HEK293T (cell line): Measurements from ENCODE around the gene SEMA4D.

ENCODE experiments used
- CTCF ChIA-PET: fragments of 350-600 bp; formaldehyde crosslinking; extraction: SDS; loops from one replicate; lab custom pipeline; 2021; ENCODE audit warnings: antibody characterized with exemption, inconsistent platforms; lab: Yijun Ruan, JAX
- POLR2A ChIA-PET: fragments of 350-600 bp; formaldehyde crosslinking; extraction: SDS; loops from one replicate; lab custom pipeline; 2020; ENCODE audit warnings: antibody characterized with exemption, inconsistent platforms; lab: Yijun Ruan, JAX
- DNase-seq: peaks from one replicate; pipeline ENCODE4 v3.0.0; 2012; ENCODE audit warnings: mixed read lengths; ENCODE audit errors: extremely low spot score
- ARNT ChIP-seq: fragments of 450-650 bp; IDR thresholded peaks from 2 replicates; pipeline ENCODE4 v1.6.1; 2017; ENCODE audit warnings: mild to moderate bottlenecking
- BHLHE40 ChIP-seq: fragments of 450-650 bp; IDR thresholded peaks from 2 replicates; pipeline ENCODE4 v1.6.1; 2016; ENCODE audit warnings: mild to moderate bottlenecking, moderate library complexity, borderline replicate concordance
- CTBP1 ChIP-seq: fragments of 450-650 bp; IDR thresholded peaks from 2 replicates; pipeline ENCODE4 v1.6.1; 2016; ENCODE audit warnings: borderline replicate concordance
- ELF4 ChIP-seq: fragments of 450-650 bp; IDR thresholded peaks from 2 replicates; pipeline ENCODE4 v1.6.1; 2017; ENCODE audit warnings: antibody characterized with exemption
- FOXA1 ChIP-seq: fragments of 450-650 bp; IDR thresholded peaks from 2 replicates; pipeline ENCODE4 v1.6.1; 2016; ENCODE audit warnings: mild to moderate bottlenecking
- FOXK2 ChIP-seq: fragments of 450-650 bp; IDR thresholded peaks from 2 replicates; pipeline ENCODE4 v1.6.1; 2016; ENCODE audit warnings: mild to moderate bottlenecking
- FOXM1 ChIP-seq: fragments of 450-650 bp; IDR thresholded peaks from 2 replicates; pipeline ENCODE4 v1.6.1; 2017; ENCODE audit warnings: mild to moderate bottlenecking, borderline replicate concordance
- HDGF ChIP-seq: fragments of 450-650 bp; IDR thresholded peaks from 2 replicates; pipeline ENCODE4 v1.6.1; 2017; ENCODE audit warnings: antibody characterized with exemption, borderline replicate concordance
- L3MBTL2 ChIP-seq: fragments of 450-650 bp; conservative IDR thresholded peaks from 2 replicates; pipeline ENCODE4 v1.6.1; 2016; ENCODE audit warnings: mild to moderate bottlenecking
- LEF1 ChIP-seq: fragments of 450-650 bp; IDR thresholded peaks from 2 replicates; pipeline ENCODE4 v1.6.1; 2017; ENCODE audit warnings: mild to moderate bottlenecking, borderline replicate concordance
- NFRKB ChIP-seq: fragments of 450-650 bp; IDR thresholded peaks from 2 replicates; pipeline ENCODE4 v1.6.1; 2016; ENCODE audit warnings: mild to moderate bottlenecking, moderate library complexity
- SP1 ChIP-seq: fragments of 450-650 bp; IDR thresholded peaks from 2 replicates; pipeline ENCODE4 v1.6.1; 2017
- SUZ12 ChIP-seq: fragments of 450-650 bp; IDR thresholded peaks from 2 replicates; pipeline ENCODE4 v1.6.1; 2016; ENCODE audit warnings: mild to moderate bottlenecking
- TARDBP ChIP-seq: fragments of 450-650 bp; IDR thresholded peaks from 2 replicates; pipeline ENCODE4 v1.6.1; 2016
- ZNF384 ChIP-seq: fragments of 450-650 bp; IDR thresholded peaks from 2 replicates; pipeline ENCODE4 v1.6.1; 2016
- TF ChIP-seq, protein P1 (sequence below): fragments of 450-650 bp; IDR thresholded peaks from 2 replicates; pipeline ENCODE4 v1.6.1; 2016

The SEMA4D gene

GRCh38 chr9:89358376-89358916, 139.5 kb downstream of the SEMA4D start:
- no peak for DNase-seq
- POLR2A ChIA-PET, result no interaction called here
- CTCF ChIA-PET, result no interaction called here
- TF ChIP-seq SP1, result no peak
- TF ChIP-seq NFRKB, result no peak
- TF ChIP-seq ARNT, result no peak
- TF ChIP-seq BHLHE40, result no peak
- TF ChIP-seq, protein P1, sequence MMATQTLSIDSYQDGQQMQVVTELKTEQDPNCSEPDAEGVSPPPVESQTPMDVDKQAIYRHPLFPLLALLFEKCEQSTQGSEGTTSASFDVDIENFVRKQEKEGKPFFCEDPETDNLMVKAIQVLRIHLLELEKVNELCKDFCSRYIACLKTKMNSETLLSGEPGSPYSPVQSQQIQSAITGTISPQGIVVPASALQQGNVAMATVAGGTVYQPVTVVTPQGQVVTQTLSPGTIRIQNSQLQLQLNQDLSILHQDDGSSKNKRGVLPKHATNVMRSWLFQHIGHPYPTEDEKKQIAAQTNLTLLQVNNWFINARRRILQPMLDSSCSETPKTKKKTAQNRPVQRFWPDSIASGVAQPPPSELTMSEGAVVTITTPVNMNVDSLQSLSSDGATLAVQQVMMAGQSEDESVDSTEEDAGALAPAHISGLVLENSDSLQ, result no peak
- TF ChIP-seq FOXM1, result no peak
- TF ChIP-seq LEF1, result no peak
- no peak for TF ChIP-seq ZNF384
- no peak for TF ChIP-seq ELF4

DNA sequence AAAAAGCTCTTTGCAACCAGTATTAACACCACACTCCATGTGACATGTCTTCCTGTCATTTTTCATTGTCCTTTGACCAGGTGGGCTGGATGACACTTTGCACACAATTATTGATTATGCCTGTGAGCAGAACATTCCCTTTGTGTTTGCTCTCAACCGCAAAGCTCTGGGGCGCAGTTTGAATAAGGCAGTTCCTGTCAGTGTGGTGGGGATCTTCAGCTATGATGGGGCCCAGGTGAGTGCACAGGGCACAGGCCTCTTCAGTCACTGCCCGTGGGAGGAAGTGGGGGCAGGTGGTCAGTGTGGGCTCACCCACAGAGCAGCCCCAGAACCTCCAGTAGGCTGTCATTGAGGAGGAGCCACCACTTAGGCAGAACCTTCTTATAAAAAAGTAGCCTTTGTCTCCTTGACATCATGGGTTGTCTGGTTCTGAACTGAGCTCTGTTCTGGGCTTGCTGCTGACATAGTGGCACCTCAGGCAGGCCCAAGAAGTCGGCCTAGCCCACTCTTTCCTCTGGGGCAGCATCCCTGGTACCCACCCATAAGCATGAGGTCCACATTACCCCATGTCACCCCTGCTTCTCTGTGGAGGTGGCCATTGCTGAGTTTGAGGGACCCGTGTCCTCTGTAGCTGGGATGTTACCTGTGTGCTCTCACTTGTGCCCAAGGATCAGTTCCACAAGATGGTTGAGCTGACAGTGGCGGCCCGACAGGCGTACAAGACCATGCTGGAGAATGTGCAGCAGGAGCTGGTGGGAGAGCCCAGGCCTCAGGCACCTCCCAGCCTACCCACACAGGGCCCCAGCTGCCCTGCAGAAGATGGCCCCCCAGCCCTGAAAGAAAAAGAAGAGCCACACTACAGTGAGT, 140.3 kb downstream of the SEMA4D start:
- no peak for TF ChIP-seq SP1
- no peak for TF ChIP-seq FOXM1
- no peak for TF ChIP-seq ARNT
- no peak for TF ChIP-seq NFRKB
- TF ChIP-seq, protein P1, result no peak
- TF ChIP-seq CTBP1, result no peak
- CTCF ChIA-PET, result no interaction called here
- POLR2A ChIA-PET, result no interaction called here
- no peak for DNase-seq

DNA sequence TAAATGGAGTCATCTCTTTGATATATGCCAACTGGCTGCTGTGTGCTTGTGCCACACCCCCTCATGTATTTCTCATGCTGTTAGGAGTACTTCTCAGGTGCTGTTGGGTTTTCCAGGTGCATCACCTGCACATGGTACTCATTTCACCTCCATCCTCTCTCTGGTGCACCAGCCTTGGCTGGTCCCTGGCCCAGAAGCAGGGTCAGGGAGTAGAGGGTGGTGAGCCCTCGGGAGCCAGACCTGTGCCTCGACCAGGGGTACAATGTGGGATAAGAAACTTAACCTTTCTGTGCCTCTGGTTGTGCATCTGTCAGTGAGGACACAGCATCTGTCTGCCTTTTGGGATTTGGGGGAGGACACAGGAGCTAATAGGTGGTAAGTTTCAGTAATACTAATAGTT, 141.1 kb downstream of the SEMA4D start:
- ChIA-PET CTCF (no interaction called here), POLR2A (no interaction called here)
- TF ChIP-seq FOXM1, result no peak
- no peak for TF ChIP-seq LEF1
- TF ChIP-seq L3MBTL2, result no peak
- TF ChIP-seq FOXA1, result no peak
- TF ChIP-seq CTBP1, result no peak
- no peak for TF ChIP-seq TARDBP
- no peak for TF ChIP-seq ELF4
- no peak for TF ChIP-seq BHLHE40
- TF ChIP-seq NFRKB, result no peak
- no peak for TF ChIP-seq SUZ12
- TF ChIP-seq ARNT, result no peak
- no peak for TF ChIP-seq HDGF
- no peak for TF ChIP-seq SP1
- TF ChIP-seq ZNF384, result no peak
- TF ChIP-seq FOXK2, result no peak
- TF ChIP-seq, protein P1, result no peak
- no peak for DNase-seq

GRCh38 chr9:89354471-89354870, 143.4 kb downstream of the SEMA4D start:
- ChIA-PET POLR2A (no interaction called here), CTCF (no interaction called here)
- no peak for TF ChIP-seq CTBP1
- TF ChIP-seq ARNT, result no peak
- TF ChIP-seq NFRKB, result no peak
- TF ChIP-seq SP1, result no peak
- no peak for TF ChIP-seq FOXA1
- TF ChIP-seq TARDBP, result no peak
- TF ChIP-seq L3MBTL2, result no peak
- no peak for TF ChIP-seq FOXM1
- no peak for TF ChIP-seq BHLHE40
- no peak for TF ChIP-seq HDGF
- DNase-seq, result no peak

DNA sequence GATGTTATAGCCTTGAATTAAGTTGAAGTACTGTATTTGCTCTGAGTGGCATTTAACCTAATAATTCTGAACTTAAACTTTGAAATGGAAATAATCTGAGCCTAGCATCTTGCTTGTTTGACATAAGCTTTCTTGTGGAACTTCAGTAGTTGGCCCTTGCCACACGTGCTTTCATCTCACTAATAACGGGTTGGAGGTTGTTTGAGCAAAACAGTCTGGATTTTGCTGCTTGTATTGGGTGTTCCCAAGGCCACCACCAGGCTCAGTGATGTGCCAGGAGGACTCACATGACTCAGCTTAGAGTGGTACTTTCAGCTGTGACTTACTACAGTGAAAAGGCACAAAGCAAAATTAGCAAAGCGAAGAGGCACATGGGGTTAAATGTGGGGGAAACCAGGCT, 143.9 kb downstream of the SEMA4D start:
- POLR2A ChIA-PET, result no interaction called here
- TF ChIP-seq ZNF384, result no peak
- DNase-seq, result no peak
- CTCF ChIA-PET, result no interaction called here

GRCh38 chr9:89352874-89353649, 144.9 kb downstream of the SEMA4D start:
- ChIA-PET POLR2A (no interaction called here), CTCF (no interaction called here)
- TF ChIP-seq BHLHE40, result no peak
- no peak for TF ChIP-seq FOXK2
- no peak for TF ChIP-seq SUZ12
- no peak for TF ChIP-seq CTBP1
- TF ChIP-seq FOXM1, result no peak
- TF ChIP-seq FOXA1, result no peak
- no peak for TF ChIP-seq L3MBTL2
- no peak for TF ChIP-seq HDGF
- TF ChIP-seq, protein P1, result no peak
- no peak for TF ChIP-seq ZNF384
- TF ChIP-seq SP1, result no peak
- TF ChIP-seq LEF1, result no peak
- TF ChIP-seq TARDBP, result no peak
- TF ChIP-seq ELF4, result no peak
- no peak for TF ChIP-seq NFRKB
- DNase-seq, result no peak
